OCI-LY1 (cell line): ENCODE measurements around the gene SOBP.

ENCODE experiments used
- H2AFZ ChIP-seq: fragments of 200-600 bp; sonication (generic), shearing (Covaris generic); 2 replicates; pipeline ENCODE4 v1.6.0; 2014; ENCODE audit warnings: antibody characterized with exemption, mild to moderate bottlenecking, low read length
- H3F3A ChIP-seq: fragments of 200-600 bp; sonication (generic), shearing (Covaris generic); 2 replicates; pipeline ENCODE4 v1.6.0; 2014; ENCODE audit warnings: mild to moderate bottlenecking, antibody characterized with exemption, low read length, moderate library complexity; ENCODE audit not compliant: insufficient read depth
- H3K27ac ChIP-seq: fragments of 200-600 bp; sonication (generic); 2 replicates; pipeline ENCODE4 v1.5.1; 2014; ENCODE audit warnings: low read length, mixed run types, mild to moderate bottlenecking, low read depth; ENCODE audit not compliant: poor library complexity, severe bottlenecking
- H3K27me3 ChIP-seq: fragments of 200-600 bp; sonication (generic); 2 replicates; pipeline ENCODE4 v1.6.0; 2014; ENCODE audit warnings: antibody characterized with exemption, mild to moderate bottlenecking, low read length, moderate library complexity; ENCODE audit not compliant: insufficient read depth
- H3K36me3 ChIP-seq: fragments of 200-600 bp; sonication (generic); 2 replicates; pipeline ENCODE4 v1.6.1; 2014; ENCODE audit warnings: mild to moderate bottlenecking, antibody characterized with exemption, low read length, moderate library complexity, mixed read lengths; ENCODE audit not compliant: insufficient read depth
- H3K4me1 ChIP-seq: fragments of 200-600 bp; sonication (generic); 2 replicates; pipeline ENCODE4 v1.5.1; 2014; ENCODE audit warnings: mild to moderate bottlenecking, low read length, moderate library complexity; ENCODE audit not compliant: insufficient read depth, severe bottlenecking
- H3K4me2 ChIP-seq: fragments of 200-600 bp; sonication (generic), shearing (Covaris generic); 2 replicates; pipeline ENCODE4 v1.6.1; 2014; ENCODE audit warnings: low read length
- H3K4me3 ChIP-seq: fragments of 200-600 bp; sonication (generic); 2 replicates; pipeline ENCODE4 v1.5.1; 2014; ENCODE audit warnings: low read length, low read depth, mild to moderate bottlenecking, mixed read lengths; ENCODE audit not compliant: poor library complexity, severe bottlenecking
- H3K79me2 ChIP-seq: fragments of 200-600 bp; shearing (Covaris generic); 2 replicates; pipeline ENCODE4 v1.6.1; 2016; ENCODE audit warnings: mixed run types, low read length, mixed read lengths; ENCODE audit not compliant: insufficient read depth
- H3K9ac ChIP-seq: fragments of 200-600 bp; sonication (generic), shearing (Covaris generic); 2 replicates; pipeline ENCODE4 v1.6.1; 2014; ENCODE audit warnings: mild to moderate bottlenecking, low read length, mixed read lengths
- H3K9me2 ChIP-seq: fragments of 200-600 bp; sonication (generic), shearing (Covaris generic); 2 replicates; pipeline ENCODE4 v1.6.1; 2014; ENCODE audit warnings: low read depth, mild to moderate bottlenecking, low read length, mixed read lengths
- H3K9me3 ChIP-seq: fragments of 200-600 bp; shearing (Covaris generic); 2 replicates; pipeline ENCODE4 v1.6.1; 2014; ENCODE audit warnings: low read length, mixed read lengths
- H4K20me1 ChIP-seq: fragments of 200-600 bp; sonication (generic), shearing (Covaris generic); 2 replicates; pipeline ENCODE4 v1.6.0; 2016; ENCODE audit warnings: mild to moderate bottlenecking, low read length; ENCODE audit not compliant: insufficient read depth
- CTCF ChIP-seq: fragments of 200-600 bp; sonication (generic), shearing (Covaris generic); IDR thresholded peaks from 2 replicates; pipeline ENCODE4 v1.5.1; 2017; ENCODE audit warnings: mild to moderate bottlenecking, antibody characterized with exemption, low read length, moderate library complexity, mixed read lengths
- EZH2 ChIP-seq: fragments of 200-600 bp; sonication (generic), shearing (Covaris generic); IDR thresholded peaks from 2 replicates; pipeline ENCODE4 v1.8.0; 2017; ENCODE audit warnings: borderline replicate concordance, mixed run types, mild to moderate bottlenecking, antibody characterized with exemption, low read length, moderate library complexity, mixed read lengths

The SOBP gene

GRCh38 chr6:107545763-107546162 is 55.8 kb downstream of the SOBP start:
- Histone ChIP-seq H3K4me3 (no peak overlapping the region), H3K9me2 (no peaks in the 10 kb centered on the region), H4K20me1 (no peaks in the 10 kb centered on the region), H3F3A (no peaks in the 10 kb centered on the region), H3K9ac (no peak overlapping the region), H2AFZ (no peak overlapping the region), H3K79me2 (0 out of 2 replicates have a peak, but pooled peaks cover 2% of the 10 kb centered on the region), H3K4me2 (no peak overlapping the region), H3K27me3 (no peaks in the 10 kb centered on the region), H3K27ac (peak overlapping the region; percentile 8), H3K4me1 (peaks cover 22% of the 10 kb centered on the region), H3K36me3 (peaks cover 58% of the 10 kb centered on the region), H3K9me3 (no peaks in the 10 kb centered on the region)
- TF ChIP-seq CTCF (no peak), EZH2 (no peak)

- Histone ChIP-seq H3K4me3 (no peak overlapping the region), H3K79me2 (no peaks in the 10 kb centered on the region), H3K4me2 (no peak overlapping the region), H3K36me3 (peaks cover 60% of the 10 kb centered on the region), H2AFZ (no peak overlapping the region), H3K27ac (peak overlapping the region; percentile 45), H3F3A (no peaks in the 10 kb centered on the region), H3K4me1 (peaks cover 30% of the 10 kb centered on the region), H4K20me1 (no peaks in the 10 kb centered on the region), H3K9me3 (no peaks in the 10 kb centered on the region), H3K27me3 (no peaks in the 10 kb centered on the region), H3K9me2 (no peaks in the 10 kb centered on the region), H3K9ac (no peak overlapping the region)
- TF ChIP-seq EZH2, result no peak
- no peak for TF ChIP-seq CTCF
These were observed 57.0 kb downstream of the SOBP start for GRCh38 chr6:107546691-107547450.

DNA sequence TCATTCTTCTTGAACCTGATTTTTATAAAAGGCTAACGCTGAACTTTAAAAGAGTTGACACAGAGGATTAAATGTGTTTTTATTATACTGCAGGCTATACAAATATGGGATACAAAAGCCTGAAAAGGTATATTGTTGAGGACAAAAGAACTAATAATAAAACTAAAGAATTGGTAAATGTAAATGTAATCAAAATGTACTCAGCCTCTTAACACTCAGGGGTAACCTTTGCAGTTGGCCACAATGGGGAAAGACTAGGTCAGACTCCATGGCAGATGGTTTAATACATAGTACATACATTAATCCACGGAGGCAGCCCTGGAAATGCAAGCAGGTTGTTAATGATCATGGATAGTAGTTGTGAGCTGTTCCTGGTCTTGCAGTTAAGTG is 57.5 kb downstream of the SOBP start:
- Histone ChIP-seq H4K20me1 (no peaks in the 10 kb centered on the region), H3K9ac (no peak overlapping the region), H3K4me1 (peaks cover 30% of the 10 kb centered on the region), H3K27me3 (no peaks in the 10 kb centered on the region), H2AFZ (no peak overlapping the region), H3K9me3 (no peaks in the 10 kb centered on the region), H3K4me3 (no peak overlapping the region), H3K9me2 (no peaks in the 10 kb centered on the region), H3F3A (no peaks in the 10 kb centered on the region), H3K79me2 (no peaks in the 10 kb centered on the region), H3K27ac (peak overlapping the region; percentile 45), H3K4me2 (no peak overlapping the region), H3K36me3 (peaks cover 60% of the 10 kb centered on the region)
- no peak for TF ChIP-seq EZH2
- no peak for TF ChIP-seq CTCF
